LHCN-M2 (cell line): Measurements from ENCODE around the gene FSHB. TPM values are rescaled to one million over a fixed set of nuclear protein-coding genes. Genes with fewer than 3 reads are reported as not detected.
"Not testable (repeated sequence)": the region's sequence is repeated elsewhere in the genome, so short reads cannot be mapped to it uniquely, and the experiment has no call there.

Experiments used
- DNase-seq: peaks from one replicate; pipeline ENCODE4 v3.0.0-alpha.2; 2012; ENCODE audit warnings: low read depth
- polyA plus RNA-seq: library from polyadenylated mRNA; unstranded; fragments of >200 nt; gene quantifications from one replicate; pipeline ENCODE4 v1.2.1, GENCODE V29; 2012; ENCODE audit warnings: missing spikeins
- total RNA-seq: library from RNA; depleted of rRNA; stranded (reverse); fragments of >200 nt; gene quantifications from 2 replicates; pipeline ENCODE4 v1.2.3, GENCODE V29; 2014; rRNA removed

The FSHB gene
- total RNA-seq = not detected in 2 replicates
- polyA plus RNA-seq = not detected

- no peak for DNase-seq
These were observed at the start of gene FSHB for GRCh38 chr11:30230714-30231113. TSS of gene FSHB (plus strand) at chr11:30231014. CDS start at chr11:30231903, 889 bp downstream.

GRCh38 chr11:30186748-30187147 is 44.1 kb upstream of the FSHB start:
- no peak for DNase-seq

GRCh38 chr11:30192620-30193019 is 38.2 kb upstream of the FSHB start:
- no peak for DNase-seq

- peak; percentile 39 for DNase-seq
These were observed 34.2 kb upstream of the FSHB start for GRCh38 chr11:30196400-30197206.

GRCh38 chr11:30197869-30198268 is 32.9 kb upstream of the FSHB start:
- no peak for DNase-seq

- DNase-seq = not testable (repeated sequence)
These were observed 27.8 kb upstream of the FSHB start for GRCh38 chr11:30202989-30203388.

GRCh38 chr11:30203850-30204249 is 27.0 kb upstream of the FSHB start:
- no peak for DNase-seq

- DNase-seq = no peak
These were observed 24.4 kb upstream of the FSHB start for GRCh38 chr11:30206249-30206996.

GRCh38 chr11:30210357-30210756 is 20.5 kb upstream of the FSHB start:
- DNase-seq = no peak

- DNase-seq = no peak
These were observed 14.3 kb upstream of the FSHB start for GRCh38 chr11:30216534-30216933.

GRCh38 chr11:30218278-30218677 is 12.5 kb upstream of the FSHB start:
- no peak for DNase-seq

GRCh38 chr11:30225642-30226041 is 5.2 kb upstream of the FSHB start:
- no peak for DNase-seq

GRCh38 chr11:30228323-30228884 is 2.4 kb upstream of the FSHB start:
- no peak for DNase-seq

GRCh38 chr11:30239025-30239424 is 8.2 kb downstream of the FSHB start:
- DNase-seq = no peak

GRCh38 chr11:30244265-30244664 is 13.5 kb downstream of the FSHB start:
- DNase-seq = peak; percentile 88

- DNase-seq = no peak
These were observed 14.8 kb downstream of the FSHB start for GRCh38 chr11:30245621-30246020.

GRCh38 chr11:30254307-30255298 is 23.8 kb downstream of the FSHB start:
- DNase-seq = peak; percentile 56

- DNase-seq = no peak
These were observed 24.8 kb downstream of the FSHB start for GRCh38 chr11:30255637-30256036.

GRCh38 chr11:30257058-30257457 is 26.2 kb downstream of the FSHB start:
- DNase-seq = no peak

GRCh38 chr11:30258679-30259078 is 27.9 kb downstream of the FSHB start:
- peak; percentile 64 for DNase-seq

- no peak for DNase-seq
These were observed 30.0 kb downstream of the FSHB start for GRCh38 chr11:30260813-30261212.
